DMS 273 treated with DMSO at 0.1 percent for 48 hours (cell line): ENCODE results near the gene TSC2.
"Not testable (repeated sequence)": the region's sequence is repeated elsewhere in the genome, so short reads cannot be mapped to it uniquely, and the experiment has no call there.

Source experiments
- DNase-seq: peaks from one replicate; lab custom pipeline; 2025; lab: John Stamatoyannopoulos, UW

Gene TSC2

DNA sequence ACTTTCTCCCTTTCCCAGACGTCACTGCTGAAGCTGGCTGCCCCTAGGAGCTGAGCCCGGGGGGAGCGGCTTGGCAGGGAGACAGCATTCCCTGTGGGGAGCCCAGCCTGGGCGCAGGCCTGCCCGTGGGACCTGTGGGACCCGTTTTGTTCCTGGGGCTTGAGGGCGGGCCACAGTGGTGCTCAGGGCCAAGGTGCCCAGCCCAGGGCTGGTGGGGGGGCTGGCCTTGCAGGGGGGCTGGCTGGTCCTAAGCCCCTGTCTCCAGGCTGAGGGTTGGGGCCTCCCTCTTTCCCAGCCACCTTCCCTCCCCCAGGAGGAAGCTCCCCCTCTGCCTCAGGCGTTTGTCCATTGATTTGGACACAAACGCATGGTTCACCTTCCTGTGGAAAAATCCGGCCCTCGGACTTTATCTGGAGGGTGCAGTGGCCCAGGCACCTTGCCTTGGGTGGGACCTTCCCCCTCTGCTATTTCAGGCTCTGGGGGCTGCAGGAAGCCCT lies 16.7 kb upstream of the TSC2 start:
- no peak for DNase-seq

DNA sequence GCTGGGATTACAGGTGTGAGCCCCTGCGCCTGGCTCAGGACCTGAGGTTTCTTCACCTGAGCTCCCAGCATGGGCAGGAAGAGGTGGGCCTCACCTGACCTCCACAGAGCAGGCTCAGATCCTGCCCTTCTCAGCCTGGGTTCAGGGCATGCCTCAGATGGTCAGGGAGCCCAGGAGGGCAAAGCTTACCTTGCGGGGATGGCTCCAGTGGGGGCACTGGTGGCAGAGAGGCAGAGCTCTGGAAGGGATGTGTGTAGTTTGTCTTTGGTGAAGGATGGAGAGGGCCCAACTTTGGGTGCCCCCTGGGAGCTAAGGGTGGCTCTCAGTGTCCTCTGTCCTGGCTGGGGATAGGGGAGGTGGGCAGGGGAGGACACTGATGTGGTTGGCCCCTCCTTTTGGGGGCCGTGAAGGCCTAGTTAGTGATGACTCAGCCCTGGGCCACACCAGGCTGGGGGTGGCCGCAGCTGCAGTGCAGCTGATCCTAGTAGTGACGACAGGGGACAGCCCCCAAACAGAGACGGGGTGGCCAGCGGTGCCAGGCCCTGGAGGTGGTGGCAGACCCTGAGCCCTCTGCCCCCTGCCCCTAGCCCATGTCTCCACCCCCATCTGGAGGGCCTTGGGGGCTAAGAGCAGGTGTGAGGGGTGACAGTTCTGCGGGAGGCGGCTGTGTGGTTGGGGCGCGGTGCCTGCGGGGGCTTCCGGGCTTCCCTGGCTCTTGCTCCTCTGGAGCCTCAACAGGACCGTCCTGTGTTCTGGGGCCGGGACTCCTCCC lies 15.3 kb upstream of the TSC2 start:
- no peak for DNase-seq

DNA sequence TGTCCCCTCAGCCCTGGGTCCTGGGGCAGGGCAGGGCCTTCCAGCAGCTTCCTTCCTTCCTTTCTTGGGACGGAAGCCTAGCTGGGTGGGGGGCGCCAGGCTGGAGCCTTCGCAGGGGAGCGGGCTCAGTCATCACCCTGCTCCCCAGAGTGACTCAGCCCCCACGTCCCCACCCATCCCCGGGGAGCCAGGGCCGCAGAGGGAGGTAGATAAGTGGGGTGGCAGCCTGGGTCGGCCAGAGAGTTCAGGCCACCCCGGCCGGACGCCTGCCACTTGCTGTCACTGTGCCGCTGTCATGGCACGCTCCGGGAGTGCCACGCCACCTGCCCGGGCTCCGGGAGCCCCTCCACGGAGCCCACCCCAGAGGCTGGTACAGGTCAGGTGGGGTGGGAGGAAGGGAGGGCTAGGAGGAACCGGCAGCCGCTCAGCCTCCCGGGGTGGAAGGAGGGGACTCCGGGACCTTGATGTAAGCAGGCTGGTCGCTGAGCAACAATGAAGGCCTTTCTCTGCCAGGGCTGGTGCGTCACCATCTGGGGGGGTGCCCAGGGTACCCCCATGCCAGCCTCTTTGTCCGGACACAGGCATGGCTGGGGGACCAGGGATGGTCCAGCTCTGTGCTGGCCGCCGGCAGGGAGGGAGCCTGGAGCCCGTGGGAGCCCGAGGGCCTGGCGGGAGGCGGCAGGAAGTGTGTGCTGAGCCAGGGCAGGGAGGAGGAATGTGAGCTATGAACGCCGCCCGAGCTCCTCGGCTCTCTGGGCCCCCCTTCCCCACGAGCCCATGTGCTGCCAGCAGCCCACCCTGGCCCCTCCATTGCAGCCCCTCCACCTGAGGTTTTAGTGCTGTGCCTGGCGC lies 14.5 kb upstream of the TSC2 start:
- DNase-seq = no peak

DNA sequence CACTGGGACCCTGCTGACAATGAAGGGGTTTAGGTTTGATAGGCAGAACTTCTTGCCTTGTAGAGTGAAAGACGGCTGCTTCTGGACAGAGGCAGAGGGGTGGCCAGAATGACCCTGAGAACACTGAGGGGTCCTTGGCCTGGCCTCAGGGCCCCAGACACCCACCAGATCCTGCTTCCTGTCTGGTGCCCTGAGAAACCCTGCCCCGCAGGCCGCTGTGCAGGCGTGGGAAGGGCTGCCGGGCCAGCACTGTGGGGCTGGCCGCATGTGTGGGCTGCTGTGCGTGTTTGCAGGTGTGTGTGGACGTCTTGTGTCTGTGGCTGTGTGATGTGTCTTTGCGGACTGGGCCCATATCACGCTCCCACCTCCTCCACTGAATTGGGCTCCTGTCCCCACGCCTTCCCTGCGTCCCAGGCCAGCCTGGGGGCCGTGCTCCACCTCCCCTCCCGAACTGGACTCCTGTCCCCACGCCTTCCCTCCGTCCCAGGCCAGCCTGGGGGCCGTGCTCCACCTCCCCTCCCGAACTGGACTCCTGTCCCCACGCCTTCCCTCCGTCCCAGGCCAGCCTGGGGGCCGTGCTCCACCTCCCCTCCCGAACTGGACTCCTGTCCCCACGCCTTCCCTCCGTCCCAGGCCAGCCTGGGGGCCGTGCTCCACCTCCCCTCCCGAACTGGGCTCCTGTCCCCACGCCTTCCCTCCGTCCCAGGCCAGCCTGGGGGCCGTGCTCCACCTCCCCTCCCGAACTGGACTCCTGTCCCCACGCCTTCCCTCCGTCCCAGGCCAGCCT lies 13.7 kb upstream of the TSC2 start:
- not testable (repeated sequence) for DNase-seq

DNA sequence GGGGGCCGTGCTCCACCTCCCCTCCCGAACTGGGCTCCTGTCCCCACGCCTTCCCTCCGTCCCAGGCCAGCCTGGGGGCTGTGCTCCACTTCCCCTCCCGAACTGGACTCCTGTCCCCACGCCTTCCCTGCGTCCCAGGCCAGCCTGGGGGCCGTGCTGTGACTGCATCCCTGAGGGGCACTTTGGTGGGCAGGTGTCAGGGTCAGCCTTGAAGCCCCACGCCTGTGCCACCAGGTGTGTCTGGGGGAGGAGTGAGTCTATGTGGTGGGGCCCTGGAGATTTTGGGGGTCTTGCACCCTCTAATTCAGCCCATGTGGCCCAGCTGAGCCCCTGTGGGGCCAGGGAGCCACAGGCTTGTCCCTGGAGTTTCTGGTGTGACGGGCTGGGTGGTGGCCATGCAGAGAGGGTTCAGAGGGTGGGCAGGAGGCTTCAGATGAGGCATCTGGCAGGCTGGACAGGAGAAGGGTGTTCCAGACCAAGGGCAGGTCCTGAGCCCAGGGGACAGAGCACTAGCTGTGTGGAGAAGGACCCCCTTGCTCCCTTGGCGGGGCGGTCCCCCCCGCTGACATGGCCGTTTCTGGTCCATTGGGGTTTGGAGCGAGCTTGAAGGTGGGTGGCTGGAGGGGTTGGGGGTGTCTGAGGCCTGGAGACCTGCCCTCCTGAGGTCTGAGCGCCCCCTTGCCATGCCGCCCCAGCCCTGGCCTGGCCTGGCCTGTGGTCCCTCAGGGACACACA lies 12.9 kb upstream of the TSC2 start:
- no peak for DNase-seq

DNA sequence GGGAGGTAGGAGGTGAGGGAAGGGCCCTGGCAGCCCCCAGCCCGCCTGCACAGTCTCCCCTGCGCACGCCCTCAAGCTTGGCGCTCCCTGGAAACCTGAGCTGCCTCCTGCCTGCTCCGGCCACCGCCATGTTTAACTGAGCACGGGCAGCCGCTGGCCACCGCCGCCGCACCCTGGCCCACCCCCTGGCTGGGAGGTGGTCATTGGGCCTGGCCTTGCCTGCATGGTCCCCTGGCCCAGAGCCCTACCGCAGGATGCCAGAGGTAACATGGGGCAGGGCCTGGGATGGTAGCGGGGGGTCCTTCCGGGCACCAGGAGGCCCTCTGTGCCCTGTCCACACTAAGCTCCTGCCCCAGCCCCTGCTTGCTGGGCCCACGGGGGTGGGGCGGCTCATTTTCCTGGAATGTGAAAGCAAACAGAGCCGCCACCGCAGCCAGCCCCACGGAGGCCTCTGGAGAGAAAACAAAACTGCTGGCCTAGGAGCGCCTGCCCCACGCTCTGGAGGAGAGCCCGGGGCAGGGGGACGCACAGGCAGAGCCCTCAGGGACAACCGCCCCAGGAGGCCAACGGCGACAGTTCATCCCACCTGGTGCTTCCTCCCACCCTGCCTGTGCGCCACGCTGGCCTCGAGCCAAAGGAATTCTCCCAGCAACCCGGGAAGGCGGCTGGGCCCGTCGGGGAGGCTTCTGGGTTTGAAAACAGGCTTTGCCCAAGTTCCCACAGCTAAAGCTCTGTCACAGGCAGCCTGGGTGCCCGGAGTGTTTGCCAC lies 12.2 kb upstream of the TSC2 start:
- no peak for DNase-seq

DNA sequence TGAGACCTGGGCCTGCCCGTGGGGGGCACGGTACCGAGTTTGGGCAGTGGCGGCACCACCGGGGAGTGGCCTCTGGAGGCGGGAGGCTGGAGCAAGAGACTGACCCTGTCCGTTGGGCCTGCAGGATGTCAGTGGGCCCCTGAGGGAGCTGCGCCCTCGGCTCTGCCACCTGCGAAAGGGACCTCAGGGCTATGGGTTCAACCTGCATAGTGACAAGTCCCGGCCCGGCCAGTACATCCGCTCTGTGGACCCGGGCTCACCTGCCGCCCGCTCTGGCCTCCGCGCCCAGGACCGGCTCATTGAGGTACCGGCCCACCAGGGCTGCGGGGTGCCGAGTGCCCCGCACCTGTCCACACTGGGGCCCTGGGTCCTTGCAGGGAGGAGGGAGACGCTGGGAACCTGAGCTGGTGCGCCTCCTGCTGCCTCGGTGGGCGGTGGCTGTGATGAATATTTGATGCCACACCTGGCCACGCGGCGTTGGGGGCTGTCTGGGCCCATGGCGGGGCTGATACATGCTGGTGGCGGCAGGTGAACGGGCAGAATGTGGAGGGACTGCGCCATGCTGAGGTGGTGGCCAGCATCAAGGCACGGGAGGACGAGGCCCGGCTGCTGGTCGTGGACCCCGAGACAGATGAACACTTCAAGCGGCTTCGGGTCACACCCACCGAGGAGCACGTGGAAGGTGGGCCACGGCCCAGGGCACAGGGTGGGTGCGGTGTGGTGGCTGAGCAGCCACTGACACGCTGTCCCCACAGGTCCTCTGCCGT lies 11.4 kb upstream of the TSC2 start:
- DNase-seq = no peak

DNA sequence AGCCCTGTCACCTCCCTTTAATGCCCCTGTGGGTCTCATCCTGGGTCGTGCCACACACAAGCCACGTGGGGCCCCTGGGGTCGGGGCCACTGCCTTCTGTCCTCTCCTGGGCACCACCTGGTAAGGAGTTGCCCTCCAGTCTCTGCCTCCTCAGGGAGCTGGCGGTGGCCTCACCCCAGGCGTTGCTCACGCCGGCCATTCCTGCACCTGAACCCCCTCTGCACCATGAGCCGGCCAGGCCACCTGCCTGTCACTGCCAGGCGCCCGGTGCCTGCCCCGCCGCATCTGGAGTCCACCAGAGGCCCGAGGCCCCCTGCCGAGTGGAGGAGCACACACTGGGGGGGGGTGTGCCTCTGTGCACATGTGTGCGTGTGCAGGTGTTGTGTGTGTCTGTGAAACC lies 10.7 kb upstream of the TSC2 start:
- DNase-seq = no peak

DNA sequence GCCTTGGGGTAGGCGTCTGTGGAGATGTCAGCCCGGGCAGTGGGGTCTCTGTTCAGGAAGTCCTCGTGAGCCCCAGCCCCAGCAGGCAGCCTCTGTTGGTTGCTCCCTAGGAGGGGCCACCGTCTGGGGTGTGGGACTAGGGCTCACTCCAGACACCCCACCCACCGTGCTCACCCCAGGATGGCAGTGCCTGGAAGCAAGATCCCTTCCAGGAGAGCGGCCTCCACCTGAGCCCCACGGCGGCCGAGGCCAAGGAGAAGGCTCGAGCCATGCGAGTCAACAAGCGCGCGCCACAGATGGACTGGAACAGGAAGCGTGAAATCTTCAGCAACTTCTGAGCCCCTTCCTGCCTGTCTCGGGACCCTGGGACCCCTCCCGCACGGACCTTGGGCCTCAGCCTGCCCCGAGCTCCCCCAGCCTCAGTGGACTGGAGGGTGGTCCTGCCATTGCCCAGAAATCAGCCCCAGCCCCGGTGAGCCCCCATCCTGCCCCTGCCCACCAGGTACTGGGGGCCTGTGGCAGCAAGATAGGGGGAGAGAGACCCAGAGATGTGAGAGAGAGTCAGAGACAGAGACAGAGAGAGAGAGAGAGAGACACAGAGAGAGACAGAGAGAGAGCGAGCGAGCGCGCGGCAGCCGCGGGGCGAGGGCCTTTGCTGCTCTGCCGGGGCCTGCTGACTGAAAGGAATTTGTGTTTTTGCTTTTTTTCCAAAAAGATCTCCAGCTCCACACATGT lies 10.0 kb upstream of the TSC2 start:
- no peak for DNase-seq

DNA sequence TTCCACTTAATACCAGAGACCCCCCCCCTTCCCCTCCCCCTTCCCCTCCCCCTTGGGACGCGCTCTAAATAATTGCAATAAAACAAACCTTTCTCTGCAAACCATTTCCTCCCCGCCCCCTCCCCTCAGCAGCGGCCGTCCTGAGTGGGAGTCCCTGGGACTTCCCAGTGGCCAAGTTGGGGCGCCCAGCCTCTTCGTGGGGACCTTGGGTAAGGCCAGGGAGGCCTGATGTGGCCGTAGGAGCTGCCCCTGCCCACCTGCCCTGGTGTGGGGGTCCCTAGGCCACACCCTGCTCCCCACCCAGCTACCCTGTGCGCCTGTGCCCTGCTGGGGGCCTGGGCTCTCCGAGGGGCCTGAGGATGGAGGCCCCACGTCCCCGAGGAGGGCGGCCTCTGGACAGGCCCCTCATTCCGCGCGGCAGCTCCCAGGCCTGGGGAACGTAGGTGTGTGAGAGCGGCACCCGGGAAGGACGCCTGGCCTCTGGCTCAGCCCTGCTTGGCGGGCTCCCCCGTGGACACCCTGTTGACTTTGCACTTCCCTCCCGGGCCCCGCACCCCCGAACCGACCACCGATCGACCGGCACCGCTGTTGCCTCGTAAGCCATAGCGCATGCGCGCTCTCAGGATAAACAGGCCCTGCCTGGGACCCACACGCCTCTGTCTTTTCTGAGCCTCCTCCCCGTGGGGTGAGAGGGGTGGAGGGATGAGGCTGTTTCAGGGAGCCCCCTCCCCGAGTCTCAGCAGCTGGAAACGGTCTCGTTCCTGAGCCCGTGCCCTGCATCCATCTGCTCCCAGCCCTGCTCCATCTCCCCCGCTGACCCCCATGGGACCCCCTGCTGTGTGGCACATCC lies 9.2 kb upstream of the TSC2 start:
- no peak for DNase-seq

DNA sequence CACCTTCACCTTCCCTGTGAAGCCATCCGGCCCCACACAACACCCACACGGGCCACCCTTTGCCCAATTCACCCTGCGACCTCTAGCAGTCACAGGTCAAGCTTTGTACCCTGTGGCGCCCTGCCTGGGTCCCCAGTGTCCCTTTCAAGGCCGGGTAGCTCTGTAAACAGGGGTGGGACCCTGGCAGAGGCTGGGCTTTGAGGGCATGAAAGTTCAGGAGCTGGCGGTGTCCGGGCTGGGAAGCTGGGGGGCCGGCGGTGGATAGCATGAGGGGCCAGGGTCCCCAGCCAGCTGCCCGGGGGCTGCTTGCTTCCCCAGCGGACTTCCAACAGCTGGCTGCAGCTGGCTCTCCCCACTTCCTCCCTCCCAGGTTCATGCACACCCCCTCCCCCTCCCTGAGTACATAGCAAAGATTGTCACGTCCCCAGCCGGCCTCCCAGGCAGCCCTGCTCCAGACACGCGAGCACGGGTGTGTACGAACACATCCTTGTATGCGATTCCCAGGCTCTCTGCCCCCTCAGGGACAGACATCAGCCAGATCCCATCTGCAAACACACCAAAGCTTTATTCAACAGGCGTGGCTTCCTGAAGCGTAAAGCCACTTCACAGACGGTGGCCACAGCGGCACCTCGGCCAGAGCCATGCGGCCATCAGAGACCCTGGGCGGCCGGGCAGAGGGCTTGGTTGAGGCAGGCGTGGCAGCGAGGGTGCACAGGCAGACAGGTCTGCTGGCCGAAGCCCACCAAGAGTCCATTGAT lies 8.3 kb upstream of the TSC2 start:
- no peak for DNase-seq

DNA sequence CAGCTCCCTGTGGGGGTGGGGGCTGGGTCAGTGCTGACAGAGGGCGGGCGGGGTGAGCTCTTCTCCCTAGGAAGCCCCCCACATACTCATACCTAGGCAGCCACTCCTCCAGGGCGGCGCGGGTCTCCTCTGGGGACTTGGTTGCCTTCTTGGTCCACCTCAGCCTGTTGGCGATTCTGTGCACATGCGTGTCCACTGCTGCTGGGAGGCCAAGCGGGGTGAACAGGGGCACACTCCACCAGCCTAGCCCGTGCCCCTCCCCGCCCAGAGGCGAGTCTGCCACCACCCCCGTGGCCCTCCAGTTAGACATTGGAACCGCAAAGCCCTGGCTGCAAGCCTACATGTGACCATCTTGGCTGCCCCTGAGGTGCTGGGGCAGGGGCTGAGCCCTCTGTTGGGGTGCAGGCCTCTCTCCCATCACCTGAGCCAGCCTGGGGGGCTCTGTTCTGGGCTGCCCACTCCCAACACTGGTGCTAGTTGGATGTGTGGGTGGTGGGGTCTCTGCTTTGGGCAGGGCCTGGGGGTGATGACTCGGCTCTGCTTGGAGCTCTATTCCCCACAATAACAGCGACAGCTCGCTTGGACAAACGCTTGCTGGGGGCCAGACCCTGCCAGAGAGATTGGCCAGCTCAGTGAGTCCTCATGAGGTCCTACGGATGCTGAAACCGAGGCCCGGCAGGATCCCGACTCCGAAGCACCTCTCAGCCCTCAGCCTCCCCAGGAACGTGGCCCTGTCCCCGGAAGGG lies 7.6 kb upstream of the TSC2 start:
- DNase-seq = no peak

DNA sequence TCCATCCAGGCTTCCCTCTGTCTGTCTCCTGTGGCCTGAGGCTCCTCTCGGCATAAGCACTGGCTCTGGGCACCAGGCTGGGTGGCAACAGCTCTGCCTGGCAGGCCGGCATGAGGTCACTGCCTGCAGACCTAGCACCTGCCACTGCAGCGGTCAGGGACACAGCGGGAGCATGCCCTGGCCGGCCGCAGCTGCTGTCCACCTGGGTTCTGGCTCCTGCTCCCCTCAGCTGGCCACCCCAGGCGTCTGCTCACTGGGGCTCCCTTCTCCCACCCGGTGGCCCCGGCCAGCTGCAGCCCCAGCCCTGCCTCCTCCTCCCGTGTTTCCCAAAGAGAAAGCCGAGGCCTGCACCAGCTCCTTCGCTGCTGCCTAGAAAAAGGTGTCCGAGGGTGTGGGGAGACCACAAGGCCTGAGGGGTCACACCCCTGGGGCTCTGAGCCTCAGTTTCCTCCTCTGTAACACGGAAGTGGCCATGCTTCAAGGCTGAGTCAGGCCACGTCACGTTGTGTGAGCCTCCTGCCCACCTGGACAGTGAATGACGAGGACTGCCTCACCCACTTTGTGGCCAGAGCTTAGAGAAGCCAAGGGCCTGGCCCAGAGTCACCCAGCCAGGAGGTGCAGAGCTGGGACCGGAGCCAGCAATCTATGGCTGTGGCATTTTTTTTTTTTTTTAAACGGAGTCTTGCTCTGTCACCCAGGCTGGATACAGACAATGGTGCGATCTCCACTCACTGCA lies 6.8 kb upstream of the TSC2 start:
- no peak for DNase-seq

DNA sequence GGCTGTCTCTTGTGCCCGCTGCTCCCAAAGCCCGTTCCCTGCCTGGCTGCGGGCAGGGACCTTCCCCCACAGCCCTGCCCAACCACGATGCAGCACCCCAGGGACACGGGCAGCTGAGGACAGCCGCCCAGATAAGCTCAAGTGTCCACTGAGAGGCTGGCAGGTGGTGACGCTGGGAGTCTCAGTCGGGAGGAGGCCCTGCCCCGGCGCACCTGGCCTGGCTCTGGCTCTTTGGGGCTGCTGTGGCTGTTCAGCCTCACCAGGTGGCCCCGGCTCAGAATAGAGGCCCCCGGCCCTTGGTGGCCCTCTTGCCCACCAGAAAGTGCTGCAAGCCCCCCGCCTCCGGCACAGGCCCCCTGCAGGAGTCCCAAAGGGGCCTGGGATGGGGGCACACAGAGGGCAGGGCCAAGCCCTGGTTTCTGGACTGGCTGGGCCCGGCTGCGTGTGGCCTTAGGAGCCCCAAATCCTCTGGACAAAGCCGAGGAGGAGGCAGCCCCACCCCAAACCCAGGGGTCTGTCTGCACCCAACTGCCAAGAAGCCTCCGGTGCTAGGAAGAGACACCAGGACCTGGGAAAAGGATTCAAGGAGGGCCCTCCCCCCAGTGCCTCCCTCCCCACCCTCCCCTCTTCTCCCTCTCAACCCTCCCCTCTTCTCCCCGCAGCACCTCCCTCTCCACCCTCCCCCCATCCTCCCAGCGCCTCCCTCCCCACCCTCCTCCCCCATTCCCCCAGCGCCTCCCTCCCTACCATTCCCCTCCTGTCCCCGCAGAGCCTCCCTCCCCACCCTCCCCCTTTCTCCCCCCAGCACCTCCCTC lies 5.4 kb upstream of the TSC2 start:
- DNase-seq = no peak

DNA sequence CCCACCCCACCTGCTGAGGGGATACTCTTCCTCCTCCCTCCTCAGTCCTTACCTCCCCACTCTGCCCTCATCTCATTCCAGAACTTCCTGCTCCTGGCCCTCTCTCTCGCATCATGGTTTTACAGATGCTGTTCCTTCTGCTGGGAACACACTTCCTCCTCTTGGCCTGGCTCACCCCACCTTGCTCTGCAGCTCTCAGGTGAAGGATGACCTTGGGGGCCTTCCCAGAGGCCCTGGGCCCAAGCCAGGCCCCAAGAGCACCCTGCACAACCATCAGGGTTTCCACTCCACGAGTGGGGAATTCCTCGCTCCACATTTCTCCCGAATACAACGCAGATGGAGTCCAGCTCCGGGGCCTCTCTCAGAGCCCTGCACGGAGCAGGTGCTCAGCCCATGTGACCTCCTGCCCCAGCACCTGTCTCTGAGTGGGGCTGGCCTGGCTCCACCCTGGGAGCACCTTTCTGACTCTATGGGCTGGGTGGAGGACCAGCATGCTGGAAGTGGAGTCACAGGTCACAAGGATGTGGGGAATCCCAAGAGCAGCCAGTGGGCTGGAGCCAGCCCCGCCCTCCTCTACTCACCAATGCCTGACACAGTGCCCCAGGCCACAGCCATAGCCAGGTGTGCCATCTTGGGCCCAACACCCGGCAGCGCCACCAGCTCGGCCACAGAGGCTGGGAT lies 4.7 kb upstream of the TSC2 start:
- no peak for DNase-seq
